LNCAP (cell line): ENCODE results near the gene GSG1L.

Experiments used
- TF ChIP-seq, protein P1 (sequence below): fragments of 450-650 bp; IDR thresholded peaks from 2 replicates; pipeline ENCODE4 v1.5.1; 2017; ENCODE audit warnings: mild to moderate bottlenecking

Gene GSG1L

DNA sequence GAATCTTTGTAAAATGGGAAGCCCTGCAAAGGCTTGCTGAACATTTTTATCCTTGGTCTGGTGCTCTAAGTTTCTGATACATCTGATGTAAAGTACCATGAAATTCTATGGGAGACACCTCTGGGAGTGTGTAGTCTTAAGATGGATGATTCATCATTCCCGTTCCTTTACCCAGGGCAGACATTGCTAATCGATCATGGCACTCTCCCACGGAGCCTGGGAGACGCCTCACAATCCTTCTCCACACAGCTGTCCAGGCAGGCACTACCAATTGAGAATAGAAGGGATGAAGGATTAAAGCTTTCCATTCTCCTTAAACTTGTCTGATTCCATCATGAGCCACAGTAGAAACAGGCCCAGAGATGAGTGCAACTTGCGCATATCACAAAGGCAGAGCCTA, 144.8 kb downstream of the GSG1L start:
- TF ChIP-seq, protein P1, sequence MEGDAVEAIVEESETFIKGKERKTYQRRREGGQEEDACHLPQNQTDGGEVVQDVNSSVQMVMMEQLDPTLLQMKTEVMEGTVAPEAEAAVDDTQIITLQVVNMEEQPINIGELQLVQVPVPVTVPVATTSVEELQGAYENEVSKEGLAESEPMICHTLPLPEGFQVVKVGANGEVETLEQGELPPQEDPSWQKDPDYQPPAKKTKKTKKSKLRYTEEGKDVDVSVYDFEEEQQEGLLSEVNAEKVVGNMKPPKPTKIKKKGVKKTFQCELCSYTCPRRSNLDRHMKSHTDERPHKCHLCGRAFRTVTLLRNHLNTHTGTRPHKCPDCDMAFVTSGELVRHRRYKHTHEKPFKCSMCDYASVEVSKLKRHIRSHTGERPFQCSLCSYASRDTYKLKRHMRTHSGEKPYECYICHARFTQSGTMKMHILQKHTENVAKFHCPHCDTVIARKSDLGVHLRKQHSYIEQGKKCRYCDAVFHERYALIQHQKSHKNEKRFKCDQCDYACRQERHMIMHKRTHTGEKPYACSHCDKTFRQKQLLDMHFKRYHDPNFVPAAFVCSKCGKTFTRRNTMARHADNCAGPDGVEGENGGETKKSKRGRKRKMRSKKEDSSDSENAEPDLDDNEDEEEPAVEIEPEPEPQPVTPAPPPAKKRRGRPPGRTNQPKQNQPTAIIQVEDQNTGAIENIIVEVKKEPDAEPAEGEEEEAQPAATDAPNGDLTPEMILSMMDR = no peak

DNA sequence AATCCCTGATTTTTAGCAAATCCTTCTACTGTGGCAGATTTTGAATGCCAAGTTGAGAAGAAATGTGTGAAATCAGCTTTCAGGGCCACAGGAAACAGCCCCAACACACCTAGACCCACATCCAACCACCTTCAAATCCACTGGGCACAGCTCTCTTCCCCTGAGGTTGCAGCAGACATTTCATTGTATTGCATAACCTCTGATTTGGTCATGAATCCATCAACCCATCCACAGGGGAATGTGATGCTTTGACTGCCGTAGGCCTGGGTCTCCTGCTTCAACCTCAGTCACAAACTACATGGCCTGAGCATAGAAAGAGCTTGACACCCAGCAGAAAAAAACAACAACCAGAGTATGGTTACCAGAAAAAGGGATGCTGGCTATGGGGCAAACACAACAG, 145.6 kb downstream of the GSG1L start:
- TF ChIP-seq, protein P1 = no peak

DNA sequence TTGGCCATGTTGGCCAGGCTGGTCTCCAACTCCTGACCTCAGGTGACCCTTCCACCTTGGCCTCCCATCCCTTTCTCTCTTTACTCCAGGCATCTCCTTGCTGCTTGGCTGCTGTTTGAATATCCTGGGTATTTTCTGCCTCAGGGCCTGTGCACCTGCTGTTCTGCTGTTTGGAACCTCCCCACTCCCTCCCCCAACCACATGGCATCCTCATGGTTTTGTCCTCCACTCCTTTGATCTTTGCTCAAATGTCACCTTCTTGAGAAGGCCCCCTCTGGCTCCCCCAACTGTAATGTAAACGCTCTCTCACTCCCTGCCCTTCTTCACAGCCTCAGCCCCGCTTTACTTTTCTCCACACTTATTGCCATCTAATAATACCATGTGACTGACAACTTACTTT, 152.0 kb downstream of the GSG1L start:
- TF ChIP-seq, protein P1 = no peak

DNA sequence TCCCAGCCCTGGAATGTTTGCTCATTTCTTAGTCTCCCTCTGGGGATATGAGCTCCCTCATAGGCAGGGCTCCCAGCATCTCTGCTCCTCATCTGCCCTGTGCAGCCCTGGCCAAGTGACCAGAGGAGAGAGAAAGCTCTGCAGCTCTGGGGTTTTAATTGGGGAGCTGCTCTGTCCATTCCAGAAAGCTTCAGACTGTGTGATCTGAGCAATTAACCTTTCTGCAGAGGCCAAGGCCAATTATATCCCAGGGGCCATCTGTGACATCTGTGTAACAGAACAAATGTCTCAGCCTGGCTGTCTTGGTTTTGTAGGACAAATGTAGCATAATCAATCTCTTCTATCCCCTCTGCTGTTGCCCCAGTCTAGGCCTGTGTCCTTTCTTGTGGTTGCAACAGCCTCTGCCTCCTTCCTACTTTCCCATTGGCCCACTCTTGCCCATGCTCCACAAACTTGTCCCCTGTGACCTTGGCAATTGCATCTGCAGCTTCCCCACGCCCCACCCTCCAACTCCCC, 156.0 kb downstream of the GSG1L start:
- TF ChIP-seq, protein P1 = no peak

DNA sequence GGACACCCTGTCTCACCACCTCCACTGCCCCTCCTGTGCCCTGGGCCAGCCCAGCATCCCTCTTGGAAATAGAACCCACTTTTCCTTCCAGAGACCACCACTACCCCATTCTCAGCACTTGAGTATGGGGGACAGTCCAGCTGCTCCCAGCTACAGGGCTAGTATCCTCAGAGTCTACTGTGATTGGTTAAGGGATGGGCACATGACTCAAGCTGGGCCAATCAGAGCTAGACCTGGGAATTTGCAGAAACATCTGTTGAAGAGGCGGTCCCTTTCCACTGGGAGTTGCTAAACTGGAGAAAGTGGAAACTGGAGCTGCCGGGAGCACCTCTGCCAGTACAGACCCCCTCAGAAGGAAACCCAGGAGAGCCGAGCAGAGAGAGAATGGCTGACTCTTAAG, 156.6 kb downstream of the GSG1L start:
- TF ChIP-seq, protein P1 = no peak

DNA sequence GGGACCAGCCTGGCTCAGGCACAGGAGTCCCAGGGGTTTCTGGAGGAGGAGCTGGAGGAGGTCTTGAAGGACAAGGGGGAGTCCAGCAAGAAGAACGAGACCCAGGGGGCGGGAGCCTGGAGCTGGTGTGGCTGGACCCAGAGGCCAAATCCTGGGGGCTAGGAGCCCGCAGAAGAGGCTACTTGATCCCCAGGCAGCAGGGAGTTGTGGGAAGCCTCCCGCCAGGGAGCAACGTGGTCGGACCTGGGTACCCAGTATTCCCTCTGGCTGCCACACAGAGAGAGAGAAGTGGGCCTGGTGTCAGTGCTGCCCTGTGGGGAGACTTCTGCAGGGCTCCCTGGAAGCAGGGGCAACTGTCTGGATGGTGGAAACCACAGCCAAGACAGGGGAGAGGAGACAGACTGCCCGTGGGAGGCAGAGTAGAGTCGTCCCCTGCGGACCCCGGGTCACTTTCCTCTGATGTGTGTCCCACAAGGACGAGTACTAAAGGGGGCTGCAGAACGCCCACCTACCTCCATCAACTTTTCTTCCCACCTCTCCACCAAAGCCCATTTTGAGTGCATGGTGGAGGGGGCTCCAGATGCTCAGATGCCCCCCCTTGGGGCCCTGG, 160.4 kb downstream of the GSG1L start:
- TF ChIP-seq, protein P1 = no peak

DNA sequence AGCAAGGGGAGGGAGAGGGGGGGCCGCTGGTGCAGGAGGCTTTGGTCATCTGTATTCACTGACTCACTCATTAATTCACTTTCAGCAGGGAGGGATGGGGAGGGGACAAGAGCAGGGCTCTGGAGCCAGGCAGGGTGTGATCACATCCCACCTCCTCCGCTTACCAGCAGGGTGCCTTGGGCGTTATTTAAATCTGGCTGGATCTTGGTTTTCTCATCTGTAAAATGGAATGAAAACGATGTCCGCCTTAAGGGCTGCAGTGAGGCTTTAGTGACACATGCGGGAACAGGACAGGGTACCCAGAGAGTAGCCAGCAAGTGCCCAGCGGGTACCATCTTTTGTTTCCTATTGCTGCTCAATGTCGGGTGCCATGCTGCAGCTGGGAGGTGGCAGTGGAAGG, 161.0 kb downstream of the GSG1L start:
- TF ChIP-seq, protein P1 = no peak

DNA sequence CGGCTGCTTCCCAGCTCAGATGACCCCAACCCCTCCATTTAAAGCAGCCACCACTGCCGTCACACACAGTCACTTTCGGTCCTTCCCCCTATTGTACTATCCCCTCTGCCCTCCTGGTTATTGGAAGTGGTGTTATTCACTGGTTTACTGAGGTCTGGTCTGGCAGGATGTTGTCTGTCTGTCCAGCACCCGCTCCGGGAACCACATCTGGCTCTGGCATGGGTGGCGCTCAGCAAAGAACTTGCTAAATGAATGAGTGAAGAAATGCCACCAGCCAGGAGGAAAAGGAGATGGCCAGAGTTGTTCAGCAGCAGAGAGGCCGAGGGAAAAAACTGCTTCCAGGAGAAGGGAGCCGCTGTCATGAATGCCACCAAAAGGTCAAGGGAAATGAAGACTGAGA, 161.6 kb downstream of the GSG1L start:
- TF ChIP-seq, protein P1 = no peak
